Neural progenitor cell (in vitro differentiated cells): ENCODE data around the gene GMPPB.

Experiments
- EZH2 ChIP-seq: fragments of 200-600 bp; sonication (generic); IDR thresholded peaks from 2 replicates; pipeline ENCODE4 v1.6.1; 2017; ENCODE audit warnings: antibody characterized with exemption, mild to moderate bottlenecking, moderate library complexity
- TF ChIP-seq, protein P1 (sequence below): fragments of 200-600 bp; sonication (generic); IDR thresholded peaks from 2 replicates; pipeline ENCODE4 v1.5.1; 2017; ENCODE audit warnings: antibody characterized with exemption, mild to moderate bottlenecking

DNA sequence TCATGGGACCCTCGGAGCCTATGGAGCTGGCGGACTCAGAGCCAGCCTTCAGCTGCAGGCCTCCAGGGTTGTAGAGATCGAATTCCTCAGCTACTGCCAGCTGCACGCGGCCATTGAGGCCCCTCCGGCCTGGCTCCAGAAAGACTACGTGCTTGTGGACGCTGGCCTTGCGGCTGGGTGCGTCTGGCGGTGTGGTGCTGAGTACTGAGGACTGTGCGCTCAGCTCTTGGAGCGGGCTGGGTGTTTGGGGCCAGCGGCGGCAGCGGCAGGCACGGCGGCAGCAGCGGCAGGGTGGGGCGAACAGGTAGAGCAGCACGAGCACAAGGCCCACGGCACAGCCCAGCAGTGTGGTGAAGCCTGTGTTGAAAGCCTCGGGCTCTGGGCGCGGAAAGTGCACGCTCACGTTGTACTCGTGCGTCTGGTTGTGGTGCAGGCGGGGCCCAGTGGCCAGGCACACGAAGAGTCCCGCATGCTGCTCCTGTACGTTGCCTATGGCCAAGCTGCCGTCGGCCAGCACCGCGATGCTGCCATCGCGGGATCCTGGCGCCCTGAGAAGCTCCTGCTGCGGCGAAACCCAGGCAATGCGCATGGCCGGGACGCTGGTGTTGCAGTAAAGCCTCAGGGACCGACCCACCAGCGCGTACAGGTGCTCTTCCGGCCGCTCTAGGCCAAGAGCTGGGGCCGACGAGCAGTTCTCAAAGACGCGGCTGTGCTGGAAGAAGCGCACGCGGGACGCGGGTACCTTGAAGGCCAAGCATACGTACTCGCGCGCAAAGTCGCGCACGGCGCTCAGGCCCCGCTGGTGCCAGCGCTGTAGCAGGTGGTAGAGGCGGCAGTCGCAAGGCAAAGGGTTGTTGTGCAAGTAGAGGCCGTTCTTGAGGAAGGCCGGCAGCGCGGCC, 5.5 kb downstream of the GMPPB start:
- TF ChIP-seq, protein P1, sequence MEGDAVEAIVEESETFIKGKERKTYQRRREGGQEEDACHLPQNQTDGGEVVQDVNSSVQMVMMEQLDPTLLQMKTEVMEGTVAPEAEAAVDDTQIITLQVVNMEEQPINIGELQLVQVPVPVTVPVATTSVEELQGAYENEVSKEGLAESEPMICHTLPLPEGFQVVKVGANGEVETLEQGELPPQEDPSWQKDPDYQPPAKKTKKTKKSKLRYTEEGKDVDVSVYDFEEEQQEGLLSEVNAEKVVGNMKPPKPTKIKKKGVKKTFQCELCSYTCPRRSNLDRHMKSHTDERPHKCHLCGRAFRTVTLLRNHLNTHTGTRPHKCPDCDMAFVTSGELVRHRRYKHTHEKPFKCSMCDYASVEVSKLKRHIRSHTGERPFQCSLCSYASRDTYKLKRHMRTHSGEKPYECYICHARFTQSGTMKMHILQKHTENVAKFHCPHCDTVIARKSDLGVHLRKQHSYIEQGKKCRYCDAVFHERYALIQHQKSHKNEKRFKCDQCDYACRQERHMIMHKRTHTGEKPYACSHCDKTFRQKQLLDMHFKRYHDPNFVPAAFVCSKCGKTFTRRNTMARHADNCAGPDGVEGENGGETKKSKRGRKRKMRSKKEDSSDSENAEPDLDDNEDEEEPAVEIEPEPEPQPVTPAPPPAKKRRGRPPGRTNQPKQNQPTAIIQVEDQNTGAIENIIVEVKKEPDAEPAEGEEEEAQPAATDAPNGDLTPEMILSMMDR: no peak
- TF ChIP-seq EZH2: no peak
